ENCODE results near the gene PAPOLB.
"Not testable (repeated sequence)": the region's sequence is repeated elsewhere in the genome, so short reads cannot be mapped to it uniquely, and the experiment has no call there.

The PAPOLB gene

GRCh38 chr7:4861673-4862072, at the start of gene PAPOLB:
Gene PAPOLB (minus strand): TSS chr7:4862030. CDS start chr7:4861810, 220 bp downstream.
- Histone ChIP-seq H3K9me3 (ENCODE audit: control insufficient read depth in 2 of 2, low read length in 2 of 2) (peaks cover 0 to 2% of the 10 kb centered on the region in 2 donors), H3K9ac (ENCODE audit: low read depth in 1 of 2, low read length in 2 of 2) (no peak within 1 kb of the TSS), H3K27me3 (ENCODE audit: control insufficient read depth in 2 of 2, insufficient read depth in 2 of 2, low read length in 2 of 2) (no peaks in the 10 kb centered on the region), H3K4me1 (ENCODE audit: control insufficient read depth in 2 of 2, insufficient read depth in 2 of 2, low read length in 2 of 2) (no peaks in the 10 kb centered on the region), H3K4me3 (ENCODE audit: low read length in 2 of 2) (peak within 1 kb of the TSS in 1 of 2 donors; percentile 32), H3K27ac (ENCODE audit: low read depth in 2 of 2, low read length in 2 of 2) (no peak within 1 kb of the TSS), H3K36me3 (ENCODE audit: control insufficient read depth in 2 of 2, insufficient read depth in 2 of 2, low read length in 2 of 2) (no peaks in the 10 kb centered on the region)

- no peaks in the 10 kb centered on the region for H3K4me1 ChIP-seq (ENCODE audit: control insufficient read depth in 2 of 2, insufficient read depth in 2 of 2, low read length in 2 of 2)
- H3K27ac ChIP-seq (ENCODE audit: low read depth in 2 of 2, low read length in 2 of 2), result no peak overlapping the region
- H3K9me3 ChIP-seq (ENCODE audit: control insufficient read depth in 2 of 2, low read length in 2 of 2), result no peaks in the 10 kb centered on the region
- H3K4me3 ChIP-seq (ENCODE audit: low read length in 2 of 2), result no peak overlapping the region
- H3K36me3 ChIP-seq (ENCODE audit: control insufficient read depth in 2 of 2, insufficient read depth in 2 of 2, low read length in 2 of 2), result no peaks in the 10 kb centered on the region
- no peaks in the 10 kb centered on the region for H3K27me3 ChIP-seq (ENCODE audit: control insufficient read depth in 2 of 2, insufficient read depth in 2 of 2, low read length in 2 of 2)
- H3K9ac ChIP-seq (ENCODE audit: low read depth in 1 of 2, low read length in 2 of 2), result no peak overlapping the region
Observed at GRCh38 chr7:4911111-4911828, 49.4 kb upstream of the PAPOLB start.

GRCh38 chr7:4906682-4907081, 44.9 kb upstream of the PAPOLB start:
- H3K4me1 ChIP-seq (ENCODE audit: control insufficient read depth in 2 of 2, insufficient read depth in 2 of 2, low read length in 2 of 2), result no peaks in the 10 kb centered on the region

GRCh38 chr7:4905171-4905570, 43.3 kb upstream of the PAPOLB start:
- Histone ChIP-seq H3K4me1 (ENCODE audit: control insufficient read depth in 2 of 2, insufficient read depth in 2 of 2, low read length in 2 of 2) (no peaks in the 10 kb centered on the region), H3K9ac (ENCODE audit: low read depth in 1 of 2, low read length in 2 of 2) (no peak overlapping the region)

More at GRCh38 chr7:4906682-4907081, 44.9 kb upstream of the PAPOLB start:
- Histone ChIP-seq H3K27ac (ENCODE audit: low read depth in 2 of 2, low read length in 2 of 2) (no peak overlapping the region), H3K9me3 (ENCODE audit: control insufficient read depth in 2 of 2, low read length in 2 of 2) (no peaks in the 10 kb centered on the region), H3K36me3 (ENCODE audit: control insufficient read depth in 2 of 2, insufficient read depth in 2 of 2, low read length in 2 of 2) (no peaks in the 10 kb centered on the region), H3K4me3 (ENCODE audit: low read length in 2 of 2) (no peak overlapping the region), H3K27me3 (ENCODE audit: control insufficient read depth in 2 of 2, insufficient read depth in 2 of 2, low read length in 2 of 2) (no peaks in the 10 kb centered on the region), H3K9ac (ENCODE audit: low read depth in 1 of 2, low read length in 2 of 2) (no peak overlapping the region)

GRCh38 chr7:4904346-4904745, 42.5 kb upstream of the PAPOLB start:
- no peaks in the 10 kb centered on the region for H3K4me1 ChIP-seq (ENCODE audit: control insufficient read depth in 2 of 2, insufficient read depth in 2 of 2, low read length in 2 of 2)
- H3K4me3 ChIP-seq (ENCODE audit: low read length in 2 of 2), result no peak overlapping the region
- no peak overlapping the region for H3K27ac ChIP-seq (ENCODE audit: low read depth in 2 of 2, low read length in 2 of 2)
- H3K27me3 ChIP-seq (ENCODE audit: control insufficient read depth in 2 of 2, insufficient read depth in 2 of 2, low read length in 2 of 2), result no peaks in the 10 kb centered on the region
- H3K36me3 ChIP-seq (ENCODE audit: control insufficient read depth in 2 of 2, insufficient read depth in 2 of 2, low read length in 2 of 2), result no peaks in the 10 kb centered on the region
- no peaks in the 10 kb centered on the region for H3K9me3 ChIP-seq (ENCODE audit: control insufficient read depth in 2 of 2, low read length in 2 of 2)
- no peak overlapping the region for H3K9ac ChIP-seq (ENCODE audit: low read depth in 1 of 2, low read length in 2 of 2)

More at GRCh38 chr7:4905171-4905570, 43.3 kb upstream of the PAPOLB start:
- H3K36me3 ChIP-seq (ENCODE audit: control insufficient read depth in 2 of 2, insufficient read depth in 2 of 2, low read length in 2 of 2), result no peaks in the 10 kb centered on the region
- H3K9me3 ChIP-seq (ENCODE audit: control insufficient read depth in 2 of 2, low read length in 2 of 2), result no peaks in the 10 kb centered on the region
- no peaks in the 10 kb centered on the region for H3K27me3 ChIP-seq (ENCODE audit: control insufficient read depth in 2 of 2, insufficient read depth in 2 of 2, low read length in 2 of 2)
- no peak overlapping the region for H3K4me3 ChIP-seq (ENCODE audit: low read length in 2 of 2)
- H3K27ac ChIP-seq (ENCODE audit: low read depth in 2 of 2, low read length in 2 of 2), result no peak overlapping the region

- H3K36me3 ChIP-seq (ENCODE audit: control insufficient read depth in 2 of 2, insufficient read depth in 2 of 2, low read length in 2 of 2), result no peaks in the 10 kb centered on the region
- no peaks in the 10 kb centered on the region for H3K4me1 ChIP-seq (ENCODE audit: control insufficient read depth in 2 of 2, insufficient read depth in 2 of 2, low read length in 2 of 2)
- no peaks in the 10 kb centered on the region for H3K27me3 ChIP-seq (ENCODE audit: control insufficient read depth in 2 of 2, insufficient read depth in 2 of 2, low read length in 2 of 2)
- no peak overlapping the region for H3K27ac ChIP-seq (ENCODE audit: low read depth in 2 of 2, low read length in 2 of 2)
- H3K9me3 ChIP-seq (ENCODE audit: control insufficient read depth in 2 of 2, low read length in 2 of 2), result no peaks in the 10 kb centered on the region
- no peak overlapping the region for H3K9ac ChIP-seq (ENCODE audit: low read depth in 1 of 2, low read length in 2 of 2)
- no peak overlapping the region for H3K4me3 ChIP-seq (ENCODE audit: low read length in 2 of 2)
Observed at GRCh38 chr7:4895766-4896165, 33.9 kb upstream of the PAPOLB start.

GRCh38 chr7:4894482-4894881, 32.7 kb upstream of the PAPOLB start:
- Histone ChIP-seq H3K4me1 (ENCODE audit: control insufficient read depth in 2 of 2, insufficient read depth in 2 of 2, low read length in 2 of 2) (no peaks in the 10 kb centered on the region), H3K9me3 (ENCODE audit: control insufficient read depth in 2 of 2, low read length in 2 of 2) (no peaks in the 10 kb centered on the region), H3K4me3 (ENCODE audit: low read length in 2 of 2) (no peak overlapping the region), H3K36me3 (ENCODE audit: control insufficient read depth in 2 of 2, insufficient read depth in 2 of 2, low read length in 2 of 2) (no peaks in the 10 kb centered on the region), H3K9ac (ENCODE audit: low read depth in 1 of 2, low read length in 2 of 2) (no peak overlapping the region), H3K27me3 (ENCODE audit: control insufficient read depth in 2 of 2, insufficient read depth in 2 of 2, low read length in 2 of 2) (no peaks in the 10 kb centered on the region), H3K27ac (ENCODE audit: low read depth in 2 of 2, low read length in 2 of 2) (no peak overlapping the region)

GRCh38 chr7:4893929-4894475, 32.2 kb upstream of the PAPOLB start:
- Histone ChIP-seq H3K27ac (ENCODE audit: low read depth in 2 of 2, low read length in 2 of 2) (no peak overlapping the region), H3K4me1 (ENCODE audit: control insufficient read depth in 2 of 2, insufficient read depth in 2 of 2, low read length in 2 of 2) (no peaks in the 10 kb centered on the region), H3K27me3 (ENCODE audit: control insufficient read depth in 2 of 2, insufficient read depth in 2 of 2, low read length in 2 of 2) (no peaks in the 10 kb centered on the region), H3K9ac (ENCODE audit: low read depth in 1 of 2, low read length in 2 of 2) (no peak overlapping the region), H3K9me3 (ENCODE audit: control insufficient read depth in 2 of 2, low read length in 2 of 2) (no peaks in the 10 kb centered on the region), H3K4me3 (ENCODE audit: low read length in 2 of 2) (no peak overlapping the region), H3K36me3 (ENCODE audit: control insufficient read depth in 2 of 2, insufficient read depth in 2 of 2, low read length in 2 of 2) (no peaks in the 10 kb centered on the region)

- H3K27ac ChIP-seq (ENCODE audit: low read depth in 2 of 2, low read length in 2 of 2), result not testable (repeated sequence)
Observed at GRCh38 chr7:4893188-4893587, 31.4 kb upstream of the PAPOLB start.

GRCh38 chr7:4891522-4891921, 29.7 kb upstream of the PAPOLB start:
- H3K4me3 ChIP-seq (ENCODE audit: low read length in 2 of 2); H3K4me1 ChIP-seq (ENCODE audit: control insufficient read depth in 2 of 2, insufficient read depth in 2 of 2, low read length in 2 of 2); H3K9ac ChIP-seq (ENCODE audit: low read depth in 1 of 2, low read length in 2 of 2); H3K9me3 ChIP-seq (ENCODE audit: control insufficient read depth in 2 of 2, low read length in 2 of 2); H3K27me3 ChIP-seq (ENCODE audit: control insufficient read depth in 2 of 2, insufficient read depth in 2 of 2, low read length in 2 of 2); H3K36me3 ChIP-seq (ENCODE audit: control insufficient read depth in 2 of 2, insufficient read depth in 2 of 2, low read length in 2 of 2); H3K27ac ChIP-seq (ENCODE audit: low read depth in 2 of 2, low read length in 2 of 2): not testable (repeated sequence)

More at GRCh38 chr7:4893188-4893587, 31.4 kb upstream of the PAPOLB start:
- H3K4me1 ChIP-seq (ENCODE audit: control insufficient read depth in 2 of 2, insufficient read depth in 2 of 2, low read length in 2 of 2); H3K9ac ChIP-seq (ENCODE audit: low read depth in 1 of 2, low read length in 2 of 2); H3K27me3 ChIP-seq (ENCODE audit: control insufficient read depth in 2 of 2, insufficient read depth in 2 of 2, low read length in 2 of 2); H3K36me3 ChIP-seq (ENCODE audit: control insufficient read depth in 2 of 2, insufficient read depth in 2 of 2, low read length in 2 of 2); H3K4me3 ChIP-seq (ENCODE audit: low read length in 2 of 2); H3K9me3 ChIP-seq (ENCODE audit: control insufficient read depth in 2 of 2, low read length in 2 of 2): not testable (repeated sequence)
